SIG-M5 (cell line): ENCODE results near the gene LYPD8.
"Not testable (repeated sequence)": the region's sequence is repeated elsewhere in the genome, so short reads cannot be mapped to it uniquely, and the experiment has no call there.

Experiments used
- DNase-seq: peaks from one replicate; lab custom pipeline; 2025; lab: John Stamatoyannopoulos, UW

LYPD8 gene

GRCh38 chr1:248755517-248755916 lies at the start of gene LYPD8:
Gene LYPD8 (minus strand): TSS chr1:248755759. CDS start chr1:248751081, 4,678 bp downstream.
- no peak for DNase-seq

GRCh38 chr1:248804771-248805681 lies 49.5 kb upstream of the LYPD8 start:
- peak; percentile 94 for DNase-seq

- DNase-seq, result not testable (repeated sequence)
Measured at GRCh38 chr1:248803501-248803900, 47.9 kb upstream of the LYPD8 start.

- DNase-seq, result no peak
Measured at GRCh38 chr1:248802454-248802853, 46.9 kb upstream of the LYPD8 start.

GRCh38 chr1:248800459-248800858 lies 44.9 kb upstream of the LYPD8 start:
- DNase-seq, result no peak

- no peak for DNase-seq
Measured at GRCh38 chr1:248798791-248799190, 43.2 kb upstream of the LYPD8 start.

- DNase-seq, result not testable (repeated sequence)
Measured at GRCh38 chr1:248794663-248795062, 39.1 kb upstream of the LYPD8 start.

- DNase-seq, result no peak
Measured at GRCh38 chr1:248793592-248793991, 38.0 kb upstream of the LYPD8 start.

- DNase-seq, result no peak
Measured at GRCh38 chr1:248792342-248792741, 36.8 kb upstream of the LYPD8 start.

- no peak for DNase-seq
Measured at GRCh38 chr1:248791010-248791409, 35.5 kb upstream of the LYPD8 start.

- DNase-seq, result no peak
Measured at GRCh38 chr1:248790456-248790855, 34.9 kb upstream of the LYPD8 start.

- not testable (repeated sequence) for DNase-seq
Measured at GRCh38 chr1:248789337-248789736, 33.8 kb upstream of the LYPD8 start.

- no peak for DNase-seq
Measured at GRCh38 chr1:248788327-248788726, 32.8 kb upstream of the LYPD8 start.

GRCh38 chr1:248787430-248787829 lies 31.9 kb upstream of the LYPD8 start:
- DNase-seq, result no peak

GRCh38 chr1:248786156-248786555 lies 30.6 kb upstream of the LYPD8 start:
- DNase-seq, result no peak

GRCh38 chr1:248783367-248783766 lies 27.8 kb upstream of the LYPD8 start:
- DNase-seq, result no peak

GRCh38 chr1:248782416-248783141 lies 27.0 kb upstream of the LYPD8 start:
- DNase-seq, result no peak

- DNase-seq, result no peak
Measured at GRCh38 chr1:248779350-248779749, 23.8 kb upstream of the LYPD8 start.

GRCh38 chr1:248778906-248779305 lies 23.3 kb upstream of the LYPD8 start:
- no peak for DNase-seq

- DNase-seq, result no peak
Measured at GRCh38 chr1:248776991-248777390, 21.4 kb upstream of the LYPD8 start.

- DNase-seq, result no peak
Measured at GRCh38 chr1:248775441-248775840, 19.9 kb upstream of the LYPD8 start.

GRCh38 chr1:248759644-248760043 lies 4.1 kb upstream of the LYPD8 start:
- no peak for DNase-seq

- DNase-seq, result no peak
Measured at GRCh38 chr1:248758352-248758751, 2.8 kb upstream of the LYPD8 start.
